HG02759 (cell line): ENCODE results near the gene AFF4.
A peak's percentile ranks its signal among the peaks of the same experiment; 100 is the strongest.

ENCODE experiments used
- ATAC-seq: cut with Tn5 transposase; IDR thresholded peaks from one replicate; pipeline ENCODE4 v1.9.1; 2021; ENCODE audit warnings: mild to moderate bottlenecking, moderate library complexity; ENCODE audit not compliant: unreplicated experiment

The AFF4 gene

DNA sequence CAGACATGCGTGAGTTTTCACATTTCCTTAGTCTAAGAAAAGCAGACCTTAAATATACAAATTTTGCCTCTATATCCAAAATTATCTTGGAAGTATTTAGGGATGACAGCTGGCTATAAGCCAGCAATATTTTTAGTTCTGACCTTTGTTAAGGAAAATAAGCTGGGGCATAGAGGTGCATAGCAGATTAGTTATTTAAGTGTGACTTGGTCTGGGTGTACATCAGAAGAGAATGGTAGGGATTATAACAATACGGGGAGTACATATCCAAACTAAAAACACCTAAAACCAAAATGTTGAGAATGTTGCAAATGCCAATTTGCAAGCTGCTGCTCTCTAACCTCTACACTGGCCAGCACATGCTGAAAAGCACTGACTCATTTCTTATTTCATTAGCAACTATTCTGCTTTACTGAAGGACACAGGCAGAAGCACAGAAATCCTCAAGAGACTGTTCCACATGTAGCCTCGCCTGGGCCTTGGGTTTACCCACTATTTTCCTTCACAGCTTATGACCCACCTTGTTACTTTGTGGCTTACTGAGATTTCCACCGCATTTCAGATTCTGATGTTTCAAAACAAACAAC lies 67.6 kb downstream of the AFF4 start:
- no peak for ATAC-seq

GRCh38 chr5:132890817-132891216 lies 72.6 kb downstream of the AFF4 start:
- no peak for ATAC-seq

- ATAC-seq = no peak
Observed at GRCh38 chr5:132889501-132889900, 73.9 kb downstream of the AFF4 start.

DNA sequence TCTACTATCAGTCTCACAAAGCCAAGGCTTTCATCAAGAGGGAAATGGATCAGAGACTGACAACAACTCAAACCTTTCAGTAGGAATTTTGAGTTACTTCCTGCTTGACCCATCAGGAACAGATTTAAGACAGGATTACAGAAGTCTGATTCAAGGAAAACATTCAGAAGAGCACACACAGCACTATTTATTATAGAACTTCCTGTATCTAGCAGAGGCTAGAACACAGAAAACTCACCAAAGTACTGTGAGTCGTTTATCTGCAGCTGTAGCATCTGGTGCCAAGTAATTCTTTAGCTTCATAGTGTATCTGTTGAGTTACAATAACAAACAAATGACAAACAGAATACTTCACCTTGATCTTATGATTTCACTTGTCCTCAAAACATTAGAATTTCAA lies 76.2 kb downstream of the AFF4 start:
- ATAC-seq = no peak

GRCh38 chr5:132886064-132886823 lies 77.2 kb downstream of the AFF4 start:
- no peak for ATAC-seq

DNA sequence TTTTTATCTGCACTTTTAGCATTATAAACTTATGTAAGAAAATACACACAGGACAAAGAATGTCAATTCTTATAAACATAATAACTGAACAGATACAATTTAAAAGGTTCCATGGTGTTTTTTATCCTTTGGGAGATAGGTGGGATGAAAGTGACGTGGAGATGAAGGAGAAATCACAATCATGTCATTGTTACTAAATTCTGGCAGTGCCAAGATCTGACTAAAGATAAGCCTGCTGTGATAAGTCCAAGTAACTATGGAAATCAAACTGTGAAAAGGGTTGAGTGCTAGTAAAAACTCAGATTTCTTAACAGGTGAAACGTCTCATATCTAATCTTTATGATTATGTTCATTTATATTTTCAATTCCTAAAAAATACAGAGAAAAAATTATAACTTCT lies 78.9 kb downstream of the AFF4 start:
- ATAC-seq = no peak

- ATAC-seq = peak; percentile 59
Observed at GRCh38 chr5:132883261-132883834, 80.1 kb downstream of the AFF4 start.

- ATAC-seq = no peak
Observed at GRCh38 chr5:132877938-132878337, 85.5 kb downstream of the AFF4 start.

GRCh38 chr5:132877466-132877865 lies 86.0 kb downstream of the AFF4 start:
- no peak for ATAC-seq

GRCh38 chr5:132876020-132876759 lies 87.2 kb downstream of the AFF4 start:
- no peak for ATAC-seq

- no peak for ATAC-seq
Observed at GRCh38 chr5:132873930-132874271, 89.5 kb downstream of the AFF4 start.

GRCh38 chr5:132873119-132873929 lies 90.1 kb downstream of the AFF4 start, which contains the start of gene LEAP2:
Gene LEAP2 (plus strand): TSS chr5:132873668. CDS start chr5:132873695, 27 bp downstream.
- ATAC-seq = no peak

- ATAC-seq = no peak
Observed at GRCh38 chr5:132872788-132873118, 90.7 kb downstream of the AFF4 start.

- no peak for ATAC-seq
Observed at GRCh38 chr5:132871459-132872284, 91.8 kb downstream of the AFF4 start.

GRCh38 chr5:132870801-132871200 lies 92.6 kb downstream of the AFF4 start:
- no peak for ATAC-seq

DNA sequence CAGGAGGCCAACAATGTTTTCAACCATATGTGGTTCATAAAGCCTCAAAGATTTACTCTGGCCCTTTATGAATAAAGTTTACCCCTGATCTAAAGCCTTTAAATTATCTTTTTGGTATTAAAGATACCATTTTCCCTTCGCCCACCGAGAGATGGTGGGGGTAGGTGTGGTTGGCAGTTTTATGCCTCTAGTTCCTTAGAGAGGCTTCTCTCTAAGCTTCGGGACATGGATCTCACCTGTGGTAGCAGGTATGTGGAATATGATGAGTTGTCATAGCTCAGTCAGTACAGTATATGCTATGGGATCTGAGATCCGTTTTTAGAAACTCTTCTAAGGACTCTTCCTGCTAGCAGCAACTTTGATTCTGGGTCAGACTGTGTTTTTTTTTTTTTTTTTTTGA lies 94.7 kb downstream of the AFF4 start:
- ATAC-seq = no peak

DNA sequence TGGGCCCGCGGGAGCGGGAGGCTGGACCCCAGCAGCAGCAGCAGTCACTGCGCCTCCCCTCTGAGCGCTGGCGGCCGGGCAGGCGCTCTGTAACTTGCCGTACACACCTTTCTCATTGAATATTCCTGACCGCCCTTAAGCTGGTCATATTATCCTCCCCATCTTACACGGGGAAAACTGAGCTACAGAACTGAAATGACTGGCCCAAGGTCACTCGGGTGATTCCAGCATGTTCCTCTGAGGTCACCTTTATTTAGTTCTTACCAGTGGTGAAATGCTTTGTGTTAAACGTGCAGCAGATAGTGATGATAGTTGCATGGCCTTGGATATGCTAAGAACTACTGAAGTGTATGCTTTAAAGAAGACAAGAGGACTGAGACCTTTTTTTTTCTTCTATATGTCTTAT lies 96.4 kb downstream of the AFF4 start:
- peak; percentile 18 for ATAC-seq

GRCh38 chr5:132866342-132867045 lies 96.9 kb downstream of the AFF4 start, which contains the start of the genes GDF9 and UQCRQ:
Gene GDF9 (minus strand): TSS chr5:132866469. CDS start chr5:132864533, 1,936 bp downstream.
Gene UQCRQ (plus strand): TSS chr5:132866642. CDS start chr5:132866882, 240 bp downstream.
- peak; percentile 99 for ATAC-seq

DNA sequence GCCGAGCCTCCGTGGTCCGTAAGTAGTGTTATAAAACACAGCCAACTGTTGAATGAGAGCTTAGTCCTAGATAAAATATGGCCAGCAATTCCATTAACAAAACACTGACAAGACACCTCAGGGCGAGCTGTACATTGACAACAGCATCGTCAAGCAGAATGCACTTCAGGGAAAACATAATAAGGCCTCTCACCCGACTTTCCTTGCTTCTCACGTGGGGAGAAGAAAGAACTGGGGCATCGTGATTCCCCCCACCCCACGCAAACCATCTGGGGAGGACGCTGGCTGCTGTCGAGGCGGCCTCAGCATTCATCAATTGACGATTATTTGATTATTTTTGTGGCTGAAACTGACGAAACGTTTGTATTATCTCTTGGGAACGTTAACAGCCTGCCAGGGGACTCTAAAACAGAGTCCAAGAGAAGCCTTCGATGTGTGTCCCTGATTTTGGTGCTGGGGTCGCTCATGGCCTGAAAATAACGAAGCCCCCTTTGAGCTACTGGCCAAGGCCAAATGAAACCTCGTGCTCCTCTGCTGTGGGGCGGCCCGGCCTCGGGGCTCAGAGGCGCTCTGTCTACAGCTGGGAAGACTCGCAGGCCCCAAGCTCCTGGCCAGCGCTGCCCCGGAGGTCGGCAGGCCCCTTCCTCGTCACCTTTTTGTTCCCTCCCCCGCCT lies 97.6 kb downstream of the AFF4 start:
- peak; percentile 21 for ATAC-seq
